Fibroblast of lung (primary cell): ENCODE data around the gene GRK5.

Source experiments
- CTCF ChIP-seq, 2 donors: IDR thresholded peaks in 1 of 2; conservative IDR thresholded peaks in 1 of 2; 1 replicate in 1 of 2; 2 replicates in 1 of 2; pipeline ENCODE4 v1.5.1; 2011 to 2012; ENCODE audit warnings: low read length in 2 of 2, control low read depth in 1 of 2, inconsistent platforms in 1 of 2, low read depth in 1 of 2, mild to moderate bottlenecking in 1 of 2
- EZH2 ChIP-seq: IDR thresholded peaks from 2 replicates; pipeline ENCODE4 v1.5.1; 2012; ENCODE audit warnings: low read length, control low read depth, mild to moderate bottlenecking; ENCODE audit errors: missing control alignments

- no peak for TF ChIP-seq CTCF (conservative IDR thresholded peaks at IDR 0.05 in 1 of 2, IDR thresholded peaks at IDR 0.05 in 1 of 2; ENCODE audit: low read depth in 1 of 2, low read length in 2 of 2)
- no peak for TF ChIP-seq EZH2
Observed at GRCh38 chr10:119446441-119447277, 239.3 kb downstream of the GRK5 start.
